Stimulated activated CD8-positive, alpha-beta memory T cell treated with anti-CD3 and anti-CD28 coated beads, Interleukin-12 subunit alpha, Interleukin-12 subunit beta, amount 100 ng/mL, for 1 hour (primary cell): Measurements from ENCODE around the gene MPRIP.

Experiments used
- DNase-seq: peaks from one replicate; pipeline ENCODE4 v3.0.0-alpha.2; 2020; ENCODE audit warnings: low read depth

The MPRIP gene

GRCh38 chr17:17087424-17088015, 45.3 kb downstream of the MPRIP start:
- DNase-seq = no peak

- DNase-seq = no peak
These were observed 45.8 kb downstream of the MPRIP start for GRCh38 chr17:17088086-17088485.

- no peak for DNase-seq
These were observed 46.6 kb downstream of the MPRIP start for GRCh38 chr17:17088541-17089525.

- DNase-seq = no peak
These were observed 47.8 kb downstream of the MPRIP start for GRCh38 chr17:17089796-17090641.

GRCh38 chr17:17090642-17091103, 48.4 kb downstream of the MPRIP start:
- DNase-seq = no peak

DNA sequence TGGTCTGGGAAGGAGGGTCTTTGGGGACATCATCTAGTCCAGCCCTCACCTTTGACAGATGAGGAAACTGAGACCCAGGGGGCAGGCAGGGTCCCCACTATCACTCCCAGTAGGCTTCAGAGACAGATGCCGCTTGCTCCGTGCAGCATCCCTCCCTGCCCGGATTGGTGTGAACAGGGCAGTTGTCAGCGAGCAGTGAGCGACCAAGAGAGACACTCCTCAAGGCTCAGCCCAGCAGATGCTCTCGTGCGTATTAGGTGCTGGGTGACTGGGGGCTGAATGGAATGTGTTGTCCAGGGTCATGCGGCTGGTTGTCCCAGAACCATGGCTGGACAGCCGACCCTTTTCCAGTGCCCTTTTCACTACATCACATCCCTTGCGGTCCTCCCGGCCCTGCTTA, 49.0 kb downstream of the MPRIP start:
- DNase-seq = no peak

- no peak for DNase-seq
These were observed 49.8 kb downstream of the MPRIP start for GRCh38 chr17:17091856-17092756.

GRCh38 chr17:17093764-17094163, 51.5 kb downstream of the MPRIP start:
- DNase-seq = no peak

GRCh38 chr17:17096438-17097178, 54.4 kb downstream of the MPRIP start:
- no peak for DNase-seq

DNA sequence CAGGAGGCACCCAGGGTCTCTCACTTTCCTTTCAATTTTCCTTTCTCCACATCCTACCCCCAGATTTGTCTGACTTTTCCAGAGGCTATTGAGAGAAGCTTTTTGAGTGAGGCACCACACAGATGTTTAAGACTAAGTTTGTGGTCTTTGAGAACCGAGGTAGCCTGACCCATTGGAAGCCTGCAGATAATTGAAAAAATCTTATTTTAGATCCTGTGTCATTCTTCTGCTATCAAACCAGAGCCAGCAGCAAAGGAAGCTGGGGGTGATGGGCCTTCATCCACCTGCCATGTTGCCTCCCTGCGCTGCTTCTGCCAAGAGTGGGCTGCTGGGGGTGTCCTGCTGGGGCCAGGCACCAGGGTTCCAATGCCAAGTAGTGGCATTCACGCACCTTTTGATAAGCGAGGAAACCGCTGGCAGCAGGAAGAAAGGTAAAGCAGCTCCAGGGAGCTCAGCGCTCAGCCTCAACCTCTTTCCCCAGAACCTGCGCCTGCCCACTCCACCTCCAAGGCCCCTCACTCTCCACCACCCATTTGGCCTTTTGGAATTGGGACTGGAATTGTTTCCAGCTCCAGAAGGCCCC, 55.6 kb downstream of the MPRIP start:
- no peak for DNase-seq

DNA sequence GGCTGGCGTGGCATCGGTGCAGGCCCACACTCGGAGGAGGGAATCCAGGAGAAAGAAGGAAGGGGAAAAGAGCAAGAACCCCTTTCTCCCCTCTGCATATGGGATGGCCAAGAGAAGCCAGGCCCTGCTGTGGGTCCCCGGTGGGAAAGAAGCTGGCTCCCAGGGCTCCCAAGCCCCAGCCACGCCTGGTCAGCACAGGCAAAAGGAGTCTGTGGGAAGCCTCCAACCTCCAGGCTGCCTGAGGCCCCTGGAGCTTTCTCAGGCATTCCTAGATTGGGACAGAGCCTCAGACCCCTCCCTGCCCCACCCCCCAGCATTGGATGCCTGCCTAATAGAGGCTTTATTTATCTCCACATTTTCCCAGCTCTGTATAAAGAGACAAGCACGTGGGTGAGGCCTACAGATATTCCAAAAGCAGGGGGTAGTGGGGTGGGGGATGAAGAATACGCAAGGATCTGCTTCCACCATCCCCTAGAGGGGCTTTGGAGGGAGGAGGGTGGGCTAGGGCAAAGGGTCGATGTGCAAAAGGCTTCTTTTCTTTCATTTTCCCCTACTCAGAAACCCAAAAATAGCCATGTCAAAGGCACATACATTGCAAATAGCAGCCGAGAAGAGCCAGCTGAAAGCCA, 56.4 kb downstream of the MPRIP start:
- no peak for DNase-seq

GRCh38 chr17:17102176-17102575, 59.9 kb downstream of the MPRIP start:
- DNase-seq = no peak

DNA sequence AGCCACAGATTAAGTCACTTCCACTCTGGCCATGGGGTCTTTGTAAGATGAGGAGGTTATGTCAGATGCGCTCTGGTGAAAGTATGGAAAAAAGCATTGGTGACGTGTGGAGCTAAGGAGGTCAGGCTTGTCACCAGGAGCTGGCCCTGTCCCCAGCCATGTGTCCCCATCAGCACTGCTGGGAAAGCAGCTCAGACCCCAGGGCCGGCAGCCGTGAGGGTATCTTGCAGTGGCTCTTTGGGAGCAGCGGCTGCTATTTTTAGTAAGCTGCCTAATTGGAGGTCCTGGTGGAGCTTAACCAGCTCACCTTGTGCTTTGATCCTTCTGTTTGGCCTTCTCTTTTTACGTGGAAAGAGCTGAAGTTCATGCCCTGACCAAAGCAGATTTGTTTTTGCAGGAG, 60.9 kb downstream of the MPRIP start:
- DNase-seq = no peak

GRCh38 chr17:17104036-17104435, 61.8 kb downstream of the MPRIP start:
- DNase-seq = no peak

DNA sequence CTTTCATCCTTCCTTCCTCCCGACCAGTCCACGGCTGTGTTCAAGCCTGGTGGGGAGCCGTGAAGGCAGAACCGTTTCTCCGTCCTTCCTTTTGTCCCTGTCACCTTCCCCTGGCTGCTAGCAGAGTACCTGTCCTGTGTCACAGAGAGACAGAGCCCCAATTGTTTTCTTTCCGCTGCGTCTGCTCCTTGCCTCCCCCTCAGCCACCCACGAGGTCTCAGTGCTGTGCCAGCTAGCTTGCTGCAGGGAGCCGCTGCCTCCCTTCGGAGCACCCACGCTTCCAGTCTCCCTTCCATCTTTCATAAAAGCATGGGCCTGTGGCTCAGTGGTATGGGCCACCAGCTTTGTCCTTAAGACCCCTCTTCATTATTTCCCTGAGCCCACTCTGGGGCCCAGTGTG, 62.2 kb downstream of the MPRIP start:
- DNase-seq = no peak

GRCh38 chr17:17105976-17106375, 63.7 kb downstream of the MPRIP start:
- no peak for DNase-seq

DNA sequence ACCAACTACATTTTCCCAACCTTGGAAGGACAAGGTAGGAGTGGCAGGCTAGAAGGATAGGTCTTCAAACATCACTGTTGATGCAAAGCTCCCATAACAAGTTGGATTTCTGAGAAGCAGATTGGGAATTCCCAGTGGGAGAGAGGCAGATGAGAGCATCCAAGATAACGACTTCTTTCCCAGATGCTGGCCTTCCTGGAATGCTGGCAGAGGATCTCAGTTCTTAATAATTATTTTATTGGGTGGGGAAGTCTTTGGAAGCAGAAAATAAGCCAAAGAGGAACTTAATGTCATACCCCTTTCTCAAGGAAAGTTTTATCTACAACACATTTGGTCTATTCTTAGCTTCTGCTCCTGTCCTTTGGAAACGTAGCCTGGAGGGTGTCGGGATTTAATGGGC, 64.5 kb downstream of the MPRIP start:
- DNase-seq = no peak

DNA sequence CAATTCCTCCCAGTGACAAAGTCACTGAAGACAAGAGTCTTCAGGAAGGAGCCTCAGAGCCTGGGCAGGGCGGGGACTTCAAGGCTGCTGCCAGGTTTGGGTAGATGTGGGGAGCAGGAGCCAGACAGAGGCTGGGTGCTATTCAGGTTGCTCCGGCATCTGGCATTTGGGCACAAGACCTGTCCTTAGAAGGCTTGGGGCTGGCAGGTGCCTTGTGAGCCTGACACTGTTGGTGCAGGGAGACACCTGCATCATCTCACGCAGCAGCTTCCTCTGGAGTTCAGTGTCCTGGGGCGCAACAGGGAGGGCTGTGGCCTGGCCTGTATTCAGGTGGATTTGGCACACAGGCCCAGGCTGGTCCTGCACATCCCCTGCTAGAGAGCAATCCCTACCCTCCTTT, 65.0 kb downstream of the MPRIP start:
- DNase-seq = no peak

GRCh38 chr17:17107891-17108431, 65.7 kb downstream of the MPRIP start:
- DNase-seq = no peak
